Heart right ventricle (tissue), 16 donors: ENCODE measurements around the gene ARHGEF37. TPM values are rescaled to one million over a fixed set of nuclear protein-coding genes. Genes with fewer than 3 reads are reported as not detected.

Source experiments
- ATAC-seq, 8 donors: fragments of 200-7000 bp; cut with Tn5 transposase; one replicate each; pipeline ENCODE4 v1.9.1; 2020; ENCODE audit warnings: mild to moderate bottlenecking in 8 of 8, moderate library complexity in 8 of 8, moderate number of reproducible peaks in 1 of 8
- DNase-seq, 2 donors: peaks; one replicate each; pipeline ENCODE4 v3.0.0-alpha.2; 2020
- H3K27ac ChIP-seq, 10 donors: fragments of 200-600 bp; sonication (generic) in 2 of 10; one replicate each; pipeline versions ENCODE4 v1.5.0 to v1.8.0; 2020 to 2022; ENCODE audit warnings: mild to moderate bottlenecking in 3 of 10
- H3K27me3 ChIP-seq, 7 donors: fragments of 200-600 bp; one replicate each; pipeline ENCODE4 v1.8.0; 2021 to 2022; ENCODE audit warnings: mild to moderate bottlenecking in 2 of 7
- H3K36me3 ChIP-seq, 9 donors: fragments of 200-600 bp; sonication (generic) in 1 of 9; one replicate each; pipeline versions ENCODE4 v1.5.0 to v1.8.0; 2020 to 2022; ENCODE audit warnings: mild to moderate bottlenecking in 2 of 9
- H3K4me1 ChIP-seq, 9 donors: fragments of 200-600 bp; sonication (generic) in 1 of 9; one replicate each; pipeline versions ENCODE4 v1.5.0 to v1.8.0; 2020 to 2022; ENCODE audit warnings: mild to moderate bottlenecking in 4 of 9
- H3K4me3 ChIP-seq, 10 donors: fragments of 200-600 bp; sonication (generic) in 2 of 10; one replicate each; pipeline versions ENCODE4 v1.5.0 to v1.8.0; 2020 to 2022; ENCODE audit warnings: mild to moderate bottlenecking in 7 of 10, moderate library complexity in 2 of 10
- H3K9me3 ChIP-seq, 11 donors: fragments of 200-600 bp in 10 of 11; sonication (generic) in 2 of 11; one replicate each; pipeline versions ENCODE4 v1.5.0 to v1.8.0; 2013 to 2022; ENCODE audit warnings: mild to moderate bottlenecking in 2 of 11, control low read depth in 1 of 11, moderate library complexity in 1 of 11
- CTCF ChIP-seq, 9 donors: fragments of 200-600 bp; sonication (generic) in 2 of 9; IDR thresholded peaks; one replicate each; pipeline versions ENCODE4 v1.5.0 to v1.8.0; 2021 to 2022; ENCODE audit warnings: antibody characterized with exemption in 9 of 9, mild to moderate bottlenecking in 5 of 9, moderate library complexity in 1 of 9
- WGBS, 2 donors: extraction: QIAGEN DNeasy Blood & Tissue Kit; methylation state at CpG; one replicate each; pipeline ENCODE4 v1.1.7; 2013; ENCODE audit warnings: inconsistent platforms in 1 of 2; 5-methylcytosine and 5-hydroxymethylcytosine counted together
- intact Hi-C, 10 donors: fragments of 100-400 bp; cut with DNase I; formaldehyde crosslinking; loops; one replicate each; pipeline versions ENCODE4 v1.11.1 to v1.14.2; 2022
- polyA plus RNA-seq, 2 donors: library from polyadenylated mRNA; stranded (reverse); fragments of 200-250 nt; gene quantifications; one replicate each; pipeline ENCODE4 v1.2.3, GENCODE V29; 2013
- total RNA-seq, 10 donors: library from RNA; stranded (reverse); fragmentation: NEBNext Ultra II Directional in 3 of 10; extraction: Animal tissue kit (Norgen Biotek cat#: 25700) in 3 of 10; gene quantifications; one replicate each; pipeline versions ENCODE4 v1.2.1 to v1.2.4, GENCODE V29; 2021 to 2023
- donor health status: Arrhythmogenic right ventricular cardiomyopathy.
- donor health status: ischemic (EF 13 %, LVEDD 7.1; RV severe dilation, severe dysfunction).
- donor health status: healthy with polysubstance abuse.
- donor health status: DM: no; HTN: yes; CAD: no.
- donor health status: DM: no; HTN: no; CAD: no.
- donor health status: ischemic (EF 25% LVEDD 6.9; RV normal size, moderate dysfunction).
- donor health status: ischemic (EF 25% LVEDD 5.7; RV mildly dilated, moderate dysfunction).
- donor health status: healthy.
- donor health status: DM: yes; HTN: yes; CAD: no.
- donor health status: Ischemic cardiomyopathy.
- donor health status: ischemic (EF 35%, LVEDD 5.7; RV mildly dilated, moderate dysfunction).
- donor health status: nonischemic (EF 11% LVEDD 7.7; RV severe dilation, severe dysfunction).
- donor health status: DM: yes; HTN: yes; CAD: no.
- donor health status: PGD.
- donor health status: ischemic (EF 29% LVEDD 5.4; RV normal size, mild dysfunction).
- donor health status: nonischemic (EF 23%, LVEDD 6.1; RV moderate dilation, normal function).

ARHGEF37 gene
- total and polyA plus RNA-seq, 12 donors, result 4.5 to 31.8 (median 17.1) TPM

- Histone ChIP-seq H3K4me1 (peaks cover 0 to 37% (median 28%) of the 10 kb centered on the region in 9 donors), H3K27me3 (no peaks in the 10 kb centered on the region), H3K27ac (peak overlapping the region in 7 of 10 donors; percentile 96 to 100 (median 99)), H3K9me3 (no peaks in the 10 kb centered on the region), H3K36me3 (peaks cover 0 to 23% (median 8%) of the 10 kb centered on the region in 9 donors), H3K4me3 (peak overlapping the region in 3 of 10 donors; percentile 83 to 89 (median 87))
- no peak for DNase-seq
- WGBS, 2 donors, result 87 to 91% methylated on average over 18 of the region's 18 CpGs
- intact Hi-C loops, result loop anchor here in 7 of 10 donors (5.0 to 10.0 kb wide), 5 partner anchors 35 to 110 kb away; no protein-coding TSS in a partner anchor
- no peak for TF ChIP-seq CTCF (IDR thresholded peaks at IDR 0.05)
- ATAC-seq, result no peak
Observed at GRCh38 chr5:149552553-149553160, 28.6 kb upstream of the ARHGEF37 start.

GRCh38 chr5:149559706-149560105, 21.6 kb upstream of the ARHGEF37 start:
- Histone ChIP-seq H3K4me3 (no peak overlapping the region), H3K4me1 (peaks cover 6 to 47% (median 39%) of the 10 kb centered on the region in 9 donors), H3K27ac (peak overlapping the region in 2 of 10 donors; percentile 1 to 94), H3K9me3 (no peaks in the 10 kb centered on the region), H3K27me3 (no peaks in the 10 kb centered on the region), H3K36me3 (no peaks in the 10 kb centered on the region)
- DNase-seq, result no peak
- no peak for TF ChIP-seq CTCF (IDR thresholded peaks at IDR 0.05)
- intact Hi-C loops, result loop anchor here in 8 of 10 donors (5.0 to 10.0 kb wide), 7 partner anchors 65 to 425 kb away; partner anchors contain the start of gene AFAP1L1 (in 2 of the 8)
- ATAC-seq, result no peak
- 83 to 87% methylated on average over 2 of the region's 2 CpGs for WGBS, 2 donors

- peak in 1 of 2 donors; percentile 34 for DNase-seq
- peak overlapping the region in 5 of 10 donors; percentile 5 to 24 (median 20) for H3K4me3 ChIP-seq
- H3K9me3 ChIP-seq, result no peaks in the 10 kb centered on the region
- H3K27ac ChIP-seq, result peak overlapping the region; percentile 5 to 94 (median 84)
- peak; percentile 60 to 95 (median 90) for ATAC-seq
- peaks cover 6 to 47% (median 39%) of the 10 kb centered on the region in 9 donors for H3K4me1 ChIP-seq
- H3K27me3 ChIP-seq, result no peaks in the 10 kb centered on the region
- no peak for TF ChIP-seq CTCF (IDR thresholded peaks at IDR 0.05)
- no peaks in the 10 kb centered on the region for H3K36me3 ChIP-seq
- intact Hi-C loops, result loop anchor here in 8 of 10 donors (1.0 to 10.0 kb wide), 8 partner anchors 119 to 427 kb away; partner anchors contain the start of gene AFAP1L1 (in 2 of the 8)
- WGBS, 2 donors, result 35 to 39% methylated on average over 2 of the region's 2 CpGs
Observed at GRCh38 chr5:149561848-149562247, 19.4 kb upstream of the ARHGEF37 start.

- H3K9me3 ChIP-seq, result no peaks in the 10 kb centered on the region
- intact Hi-C loops, result loop anchor here in 8 of 10 donors (2.0 to 10.0 kb wide), 7 partner anchors 121 to 429 kb away; partner anchors contain the start of gene AFAP1L1 (in 2 of the 8)
- H3K36me3 ChIP-seq, result no peaks in the 10 kb centered on the region
- no peaks in the 10 kb centered on the region for H3K27me3 ChIP-seq
- no peak for TF ChIP-seq CTCF (IDR thresholded peaks at IDR 0.05)
- DNase-seq, result no peak
- peaks cover 6 to 47% (median 39%) of the 10 kb centered on the region in 9 donors for H3K4me1 ChIP-seq
- no peak overlapping the region for H3K4me3 ChIP-seq
- WGBS, 2 donors, result 27 to 33% methylated on average over 2 of the region's 2 CpGs
- ATAC-seq, result no peak
- H3K27ac ChIP-seq, result peak overlapping the region; percentile 14 to 94 (median 84)
Observed at GRCh38 chr5:149563466-149563865, 17.8 kb upstream of the ARHGEF37 start.
